PC-3 (cell line): ENCODE data around the gene NDUFA11. TPM values are rescaled to one million over a fixed set of nuclear protein-coding genes. Genes with fewer than 3 reads are reported as not detected.
"Not testable (repeated sequence)": the region's sequence is repeated elsewhere in the genome, so short reads cannot be mapped to it uniquely, and the experiment has no call there.

Experiments used
- ATAC-seq: fragments of 200-7000 bp; cut with Tn5 transposase; 2 replicates; pipeline ENCODE4 v1.9.1; 2020; ENCODE audit warnings: mild to moderate bottlenecking, moderate library complexity
- BruUV-seq: library from RNA; stranded (reverse); fragments of 400-500 nt; replicated peaks from 2 replicates; lab custom pipeline; 2021; lab: Mats Ljungman, UMichigan
- CTCF ChIA-PET: fragments of 300-600 bp; sonication (Branson Sonifier 250); formaldehyde crosslinking; loops from one replicate; lab custom pipeline; 2022; ENCODE audit warnings: antibody characterized with exemption; lab: Charles Lee
- POLR2A ChIA-PET: fragments of 300-600 bp; sonication (Branson Sonifier 250); formaldehyde crosslinking; loops from one replicate; lab custom pipeline; 2022; ENCODE audit warnings: antibody characterized with exemption; ENCODE audit not compliant: unreplicated experiment; lab: Charles Lee
- DNase-seq: peaks from one replicate; pipeline ENCODE4 v3.0.0-alpha.2; 2015
- H2AFZ ChIP-seq: fragments of 300-600 bp; sonication (generic); 2 replicates; pipeline ENCODE4 v1.6.0; 2016; ENCODE audit warnings: antibody characterized with exemption, low read length
- H3F3A ChIP-seq: fragments of 300-600 bp; sonication (generic); one replicate; pipeline ENCODE4 v1.6.0; 2017; ENCODE audit warnings: antibody characterized with exemption, low read length, control low read depth, mild to moderate bottlenecking; ENCODE audit not compliant: unreplicated experiment
- H3K27ac ChIP-seq: fragments of 300-600 bp; sonication (generic); 2 replicates; pipeline ENCODE4 v1.5.1; 2016; ENCODE audit warnings: mild to moderate bottlenecking, low read length
- H3K27me3 ChIP-seq: fragments of 300-600 bp; sonication (generic); 2 replicates; pipeline ENCODE4 v1.6.1; 2016; ENCODE audit warnings: low read length, mixed read lengths
- H3K36me3 ChIP-seq: fragments of 300-600 bp; sonication (generic); 2 replicates; pipeline ENCODE4 v1.6.1; 2016; ENCODE audit warnings: low read depth, mixed run types, low read length, mixed read lengths
- H3K4me1 ChIP-seq: fragments of 300-600 bp; sonication (generic); 2 replicates; pipeline ENCODE4 v1.5.1; 2016; ENCODE audit warnings: low read length; ENCODE audit not compliant: insufficient read depth
- H3K4me2 ChIP-seq: fragments of 300-600 bp; sonication (generic); 2 replicates; pipeline ENCODE4 v1.6.0; 2016; ENCODE audit warnings: low read length
- H3K4me3 ChIP-seq: fragments of 300-600 bp; sonication (generic); 2 replicates; pipeline ENCODE4 v1.5.1; 2016; ENCODE audit warnings: mild to moderate bottlenecking, low read length, mixed read lengths
- H3K79me2 ChIP-seq: fragments of 300-600 bp; sonication (generic); 2 replicates; pipeline ENCODE4 v1.6.1; 2017; ENCODE audit warnings: low read length, mixed read lengths
- H3K9ac ChIP-seq: fragments of 300-600 bp; sonication (generic); 2 replicates; pipeline ENCODE4 v1.6.0; 2016; ENCODE audit warnings: mild to moderate bottlenecking, low read length
- H3K9me2 ChIP-seq: fragments of 300-600 bp; sonication (generic); replicated peaks from 2 replicates; pipeline ENCODE4 v1.6.1; 2016; ENCODE audit warnings: mixed run types, low read length, mixed read lengths
- H3K9me3 ChIP-seq: fragments of 300-600 bp; sonication (generic); 2 replicates; pipeline ENCODE4 v1.6.1; 2016; ENCODE audit warnings: low read length, mixed read lengths
- H4K20me1 ChIP-seq: fragments of 300-600 bp; sonication (generic); 2 replicates; pipeline ENCODE4 v1.6.1; 2016; ENCODE audit warnings: low read length, mixed read lengths
- CTCF ChIP-seq: fragments of 300-600 bp; sonication (generic); conservative IDR thresholded peaks from 2 replicates; pipeline ENCODE4 v1.5.1; 2017; ENCODE audit warnings: antibody characterized with exemption, low read depth, mild to moderate bottlenecking, low read length
- EZH2 ChIP-seq: fragments of 300-600 bp; sonication (generic); IDR thresholded peaks from one replicate; pipeline ENCODE4 v1.6.1; 2017; ENCODE audit warnings: antibody characterized with exemption, mild to moderate bottlenecking, low read length; ENCODE audit not compliant: unreplicated experiment
- EZH2phosphoT487 ChIP-seq: fragments of 300-600 bp; sonication (generic); IDR thresholded peaks from 2 replicates; pipeline ENCODE4 v1.6.1; 2018; ENCODE audit warnings: mild to moderate bottlenecking, antibody characterized with exemption, low read length, borderline replicate concordance
- intact Hi-C: fragments of 100-400 bp; cut with micrococcal nuclease; formaldehyde crosslinking; loops from 2 replicates; pipeline ENCODE4 v1.9.0; 2023
- total RNA-seq: library from RNA; depleted of rRNA; stranded (reverse); fragments of >200 nt; gene quantifications from 2 replicates; pipeline ENCODE4 v1.2.3, GENCODE V29; 2014

The NDUFA11 gene
- total RNA-seq, 1 experiment from 2014 or later: 669 TPM

- H3K4me2 ChIP-seq, H3K27ac ChIP-seq, H3F3A ChIP-seq, H3K9ac ChIP-seq, BruUV-seq, ATAC-seq, intact Hi-C loops, CTCF ChIA-PET, H3K4me1 ChIP-seq, H3K36me3 ChIP-seq, H3K79me2 ChIP-seq, POLR2A ChIA-PET, H3K4me3 ChIP-seq, H3K9me3 ChIP-seq, H3K9me2 ChIP-seq, H2AFZ ChIP-seq, H4K20me1 ChIP-seq: not testable (repeated sequence)
- H3K27me3 ChIP-seq: peaks cover 19% of the 10 kb centered on the region
- peak; percentile 41 for DNase-seq
Measured at GRCh38 chr19:5883157-5883873, 20.3 kb downstream of the NDUFA11 start.

DNA sequence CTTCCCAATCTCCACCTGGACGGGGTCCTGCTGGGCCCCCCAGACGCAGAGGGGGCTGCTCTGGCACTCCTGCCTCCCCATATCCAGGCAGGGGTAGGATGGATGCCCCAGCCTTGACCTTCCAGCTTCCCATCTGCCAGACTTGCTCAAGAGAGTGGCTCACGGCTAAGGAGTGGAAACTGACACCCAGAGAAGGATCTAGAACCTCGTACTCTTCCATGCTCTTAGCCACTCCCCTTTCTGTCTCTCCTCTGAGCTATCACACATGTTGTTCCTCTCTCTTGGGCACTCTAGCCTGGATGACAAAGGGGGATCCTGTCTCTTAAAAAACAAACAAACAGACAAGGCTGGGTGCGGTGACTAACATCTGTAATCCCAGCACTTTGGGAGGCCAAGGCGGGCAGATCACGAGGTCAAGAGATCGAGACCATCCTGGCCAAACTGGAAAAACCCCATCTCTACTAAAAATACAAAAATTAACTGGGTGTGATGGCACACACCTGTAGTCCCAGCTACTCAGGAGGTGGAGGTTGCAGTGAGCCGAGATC is 21.1 kb downstream of the NDUFA11 start:
- H3K9me2 ChIP-seq: no peaks in the 10 kb centered on the region
- H3K4me3 ChIP-seq: no peak overlapping the region
- H3F3A ChIP-seq: no peaks in the 10 kb centered on the region
- DNase-seq (no peak), ATAC-seq (no peak)
- H3K4me2 ChIP-seq: no peak overlapping the region
- H3K36me3 ChIP-seq: no peaks in the 10 kb centered on the region
- BruUV-seq: no TSS peak
- no peak overlapping the region for H3K27ac ChIP-seq
- ChIA-PET POLR2A (no interaction called here), CTCF (no interaction called here)
- no peaks in the 10 kb centered on the region for H4K20me1 ChIP-seq
- no peaks in the 10 kb centered on the region for H3K4me1 ChIP-seq
- TF ChIP-seq CTCF (no peak), EZH2 (no peak), EZH2phosphoT487 (no peak)
- H3K27me3 ChIP-seq: peaks cover 19% of the 10 kb centered on the region
- H3K9ac ChIP-seq: no peak overlapping the region
- intact Hi-C loops: no loop called here
- no peaks in the 10 kb centered on the region for H3K9me3 ChIP-seq
- H2AFZ ChIP-seq: no peak overlapping the region
- no peaks in the 10 kb centered on the region for H3K79me2 ChIP-seq

GRCh38 chr19:5881543-5882299 is 21.9 kb downstream of the NDUFA11 start:
- no peak overlapping the region for H3K9ac ChIP-seq
- no peak for TF ChIP-seq CTCF
- no peak for TF ChIP-seq EZH2phosphoT487
- TF ChIP-seq EZH2: no peak
- no peak; the same call in 1 of the 2 replicates for ATAC-seq
- ChIA-PET CTCF (no interaction called here), POLR2A (no interaction called here)
- no peaks in the 10 kb centered on the region for H3K9me2 ChIP-seq
- H3K79me2 ChIP-seq: no peaks in the 10 kb centered on the region
- no peak for DNase-seq
- H2AFZ ChIP-seq: no peak overlapping the region
- no TSS peak for BruUV-seq
- H3K4me3 ChIP-seq: no peak overlapping the region
- H3K27ac ChIP-seq: no peak overlapping the region
- no peaks in the 10 kb centered on the region for H3K36me3 ChIP-seq
- no peaks in the 10 kb centered on the region for H3K4me1 ChIP-seq
- no peaks in the 10 kb centered on the region for H3K9me3 ChIP-seq
- no peaks in the 10 kb centered on the region for H4K20me1 ChIP-seq
- no peaks in the 10 kb centered on the region for H3F3A ChIP-seq
- no peak overlapping the region for H3K4me2 ChIP-seq
- H3K27me3 ChIP-seq: peaks cover 19% of the 10 kb centered on the region
- intact Hi-C loops: no loop called here
